ENCODE results near the gene APAF1. TPM values are rescaled to one million over a fixed set of nuclear protein-coding genes. Genes with fewer than 3 reads are reported as not detected.

APAF1 gene
- total and polyA plus RNA-seq, 2 of the 13 experiments (the other 11 are each of a cell fraction or from before 2014, with no cell fraction given) = 6.0 to 13.0 TPM

DNA sequence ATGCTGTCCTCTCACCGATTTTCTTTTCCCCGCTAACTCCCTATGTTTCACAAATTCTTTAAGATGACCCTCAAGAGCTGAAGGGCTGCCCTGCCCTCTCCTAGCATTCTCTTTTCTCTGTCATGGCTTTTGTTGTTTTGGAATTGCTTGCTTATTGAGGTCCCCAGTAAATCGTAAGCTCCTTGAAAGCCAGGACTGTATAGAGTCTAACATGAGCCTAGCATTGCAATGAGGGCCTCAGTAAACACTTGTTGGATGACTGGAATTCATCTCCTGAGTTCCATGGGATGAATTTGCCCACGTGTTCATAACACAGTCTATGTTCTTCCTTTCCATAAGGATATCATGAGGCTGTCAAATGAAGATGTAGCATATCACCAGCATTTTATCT is 92.2 kb downstream of the APAF1 start:
- 5% methylated on average over 4 of the region's 4 CpGs for WGBS (ENCODE audit: low lambda C conversion rate)
- in situ Hi-C loops (cut with HindIII; ENCODE audit: extremely low pct_ligation_motif_present, low pct_unique_long_range_greater_than_20kb) = no loop called here
- TF ChIP-seq TRAFD1 (CRISPR knock-in tag; IDR thresholded peaks at IDR 0.05; ENCODE audit: borderline replicate concordance) = no peak
- TF ChIP-seq HOXA3 (CRISPR knock-in tag; IDR thresholded peaks at IDR 0.05) = no peak
- TF ChIP-seq ETV5 (CRISPR knock-in tag; IDR thresholded peaks at IDR 0.05; ENCODE audit: borderline replicate concordance) = no peak
- TF ChIP-seq, protein P1, sequence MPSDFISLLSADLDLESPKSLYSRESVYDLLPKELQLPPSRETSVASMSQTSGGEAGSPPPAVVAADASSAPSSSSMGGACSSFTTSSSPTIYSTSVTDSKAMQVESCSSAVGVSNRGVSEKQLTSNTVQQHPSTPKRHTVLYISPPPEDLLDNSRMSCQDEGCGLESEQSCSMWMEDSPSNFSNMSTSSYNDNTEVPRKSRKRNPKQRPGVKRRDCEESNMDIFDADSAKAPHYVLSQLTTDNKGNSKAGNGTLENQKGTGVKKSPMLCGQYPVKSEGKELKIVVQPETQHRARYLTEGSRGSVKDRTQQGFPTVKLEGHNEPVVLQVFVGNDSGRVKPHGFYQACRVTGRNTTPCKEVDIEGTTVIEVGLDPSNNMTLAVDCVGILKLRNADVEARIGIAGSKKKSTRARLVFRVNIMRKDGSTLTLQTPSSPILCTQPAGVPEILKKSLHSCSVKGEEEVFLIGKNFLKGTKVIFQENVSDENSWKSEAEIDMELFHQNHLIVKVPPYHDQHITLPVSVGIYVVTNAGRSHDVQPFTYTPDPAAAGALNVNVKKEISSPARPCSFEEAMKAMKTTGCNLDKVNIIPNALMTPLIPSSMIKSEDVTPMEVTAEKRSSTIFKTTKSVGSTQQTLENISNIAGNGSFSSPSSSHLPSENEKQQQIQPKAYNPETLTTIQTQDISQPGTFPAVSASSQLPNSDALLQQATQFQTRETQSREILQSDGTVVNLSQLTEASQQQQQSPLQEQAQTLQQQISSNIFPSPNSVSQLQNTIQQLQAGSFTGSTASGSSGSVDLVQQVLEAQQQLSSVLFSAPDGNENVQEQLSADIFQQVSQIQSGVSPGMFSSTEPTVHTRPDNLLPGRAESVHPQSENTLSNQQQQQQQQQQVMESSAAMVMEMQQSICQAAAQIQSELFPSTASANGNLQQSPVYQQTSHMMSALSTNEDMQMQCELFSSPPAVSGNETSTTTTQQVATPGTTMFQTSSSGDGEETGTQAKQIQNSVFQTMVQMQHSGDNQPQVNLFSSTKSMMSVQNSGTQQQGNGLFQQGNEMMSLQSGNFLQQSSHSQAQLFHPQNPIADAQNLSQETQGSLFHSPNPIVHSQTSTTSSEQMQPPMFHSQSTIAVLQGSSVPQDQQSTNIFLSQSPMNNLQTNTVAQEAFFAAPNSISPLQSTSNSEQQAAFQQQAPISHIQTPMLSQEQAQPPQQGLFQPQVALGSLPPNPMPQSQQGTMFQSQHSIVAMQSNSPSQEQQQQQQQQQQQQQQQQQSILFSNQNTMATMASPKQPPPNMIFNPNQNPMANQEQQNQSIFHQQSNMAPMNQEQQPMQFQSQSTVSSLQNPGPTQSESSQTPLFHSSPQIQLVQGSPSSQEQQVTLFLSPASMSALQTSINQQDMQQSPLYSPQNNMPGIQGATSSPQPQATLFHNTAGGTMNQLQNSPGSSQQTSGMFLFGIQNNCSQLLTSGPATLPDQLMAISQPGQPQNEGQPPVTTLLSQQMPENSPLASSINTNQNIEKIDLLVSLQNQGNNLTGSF (CRISPR knock-in tag; IDR thresholded peaks at IDR 0.05) = no peak
- TF ChIP-seq ZBTB44 (CRISPR knock-in tag; IDR thresholded peaks at IDR 0.05) = no peak
- TF ChIP-seq ZSCAN29 (CRISPR knock-in tag; conservative IDR thresholded peaks at IDR 0.05) = 0 out of 2 replicates have a peak, but pooled peaks have one; percentile 35
- TF ChIP-seq ZNF550 (CRISPR knock-in tag; IDR thresholded peaks at IDR 0.05; ENCODE audit: borderline replicate concordance) = no peak
- no peak for TF ChIP-seq HNRNPLL (IDR thresholded peaks at IDR 0.05; ENCODE audit: low read depth, low read length, poor library complexity, severe bottlenecking)
- no peak for TF ChIP-seq HNRNPH1 (optimal IDR thresholded peaks at IDR 0.05; ENCODE audit: low read depth, low read length)
- TF ChIP-seq ZNF75D (CRISPR knock-in tag; IDR thresholded peaks at IDR 0.05; ENCODE audit: borderline replicate concordance) = no peak
- TF ChIP-seq CREB1 (IDR thresholded peaks at IDR 0.05) = no peak
- 0 out of 2 replicates have a peak, but pooled peaks have one; percentile 14 for TF ChIP-seq CREB1 (CRISPR knock-in tag; IDR thresholded peaks at IDR 0.05)
- no peak for TF ChIP-seq KAT8 (CRISPR knock-in tag; IDR thresholded peaks at IDR 0.05)
- TF ChIP-seq PRPF4 (IDR thresholded peaks at IDR 0.05; ENCODE audit: low read depth, low read length, poor library complexity, severe bottlenecking) = no peak
- no peak for TF ChIP-seq XBP1 (CRISPR knock-in tag; IDR thresholded peaks at IDR 0.05)
- TF ChIP-seq ZNF567 (CRISPR knock-in tag; IDR thresholded peaks at IDR 0.05; ENCODE audit: borderline replicate concordance) = no peak
- TF ChIP-seq ZBTB3 (CRISPR knock-in tag; IDR thresholded peaks at IDR 0.05; ENCODE audit: borderline replicate concordance, low read depth) = no peak
- TF ChIP-seq ZNF138 (CRISPR knock-in tag; IDR thresholded peaks at IDR 0.05; ENCODE audit: low read depth) = no peak

More for the DNA sequence above, 92.2 kb downstream of the APAF1 start:
- ATAC-seq (peak; percentile 79), DNase-seq (ENCODE audit: low spot score) (no peak), FAIRE-seq (no peak)
- Histone ChIP-seq H3K4me3 (replicated peaks in 1 of 3; ENCODE audit: insufficient read depth in 1 of 3, low read depth in 2 of 3, low read length in 3 of 3) (no peak overlapping the region), H4K20me1 (ENCODE audit: insufficient read depth, low read length) (no peaks in the 10 kb centered on the region), H3K4me1 (ENCODE audit: insufficient read depth, low read length) (peaks cover 21% of the 10 kb centered on the region), H3K27me3 (ENCODE audit: control insufficient read depth in 1 of 2, insufficient read depth in 2 of 2, low read length in 2 of 2) (peaks cover 2 to 10% of the 10 kb centered on the region in 2 experiments; a peak in 4 of 5 replicates), H2AFZ (ENCODE audit: low read length) (no peak overlapping the region), H3K36me3 (replicated peaks in 1 of 2; ENCODE audit: control insufficient read depth in 1 of 2, insufficient read depth in 2 of 2, low read length in 2 of 2) (no peaks in the 10 kb centered on the region), H3K4me2 (ENCODE audit: low read depth, low read length) (peak overlapping the region; percentile 63), H3K9me3 (ENCODE audit: low read length) (no peaks in the 10 kb centered on the region), H3K9ac (ENCODE audit: insufficient read depth, low read depth, low read length) (no peak overlapping the region), H3K27ac (ENCODE audit: extremely low read length, insufficient read depth, low read length) (peak overlapping the region; percentile 23), H3K79me2 (ENCODE audit: insufficient read depth, low read length) (no peaks in the 10 kb centered on the region)
- ChIA-PET CTCF (ENCODE audit: low intra/inter-chr PET ratio, low total read pairs) (no interaction called here), POLR2A (interaction anchor here (1.2 kb wide), 1 partner anchor 144 kb away, joined by 4 read pairs; the partner anchor contains the start of gene SLC25A3)
- intact Hi-C loops (cut with micrococcal nuclease; ENCODE audit: unreplicated experiment) = no loop called here
- BruUV-seq (replicated peaks) = no TSS peak
